SKM-1 (cell line): ENCODE data around the gene SCFD2.

ENCODE experiments used
- DNase-seq: peaks from one replicate; lab custom pipeline; 2025; ENCODE audit not compliant: unreplicated experiment; lab: John Stamatoyannopoulos, UW

The SCFD2 gene

GRCh38 chr4:52939739-52940138, 426.1 kb downstream of the SCFD2 start:
- no peak for DNase-seq

- DNase-seq = no peak
Observed at GRCh38 chr4:52939325-52939724, 426.5 kb downstream of the SCFD2 start.

GRCh38 chr4:52937829-52938228, 428.0 kb downstream of the SCFD2 start:
- DNase-seq = no peak

- no peak for DNase-seq
Observed at GRCh38 chr4:52936729-52937128, 429.1 kb downstream of the SCFD2 start.

GRCh38 chr4:52935317-52935716, 430.5 kb downstream of the SCFD2 start:
- no peak for DNase-seq

DNA sequence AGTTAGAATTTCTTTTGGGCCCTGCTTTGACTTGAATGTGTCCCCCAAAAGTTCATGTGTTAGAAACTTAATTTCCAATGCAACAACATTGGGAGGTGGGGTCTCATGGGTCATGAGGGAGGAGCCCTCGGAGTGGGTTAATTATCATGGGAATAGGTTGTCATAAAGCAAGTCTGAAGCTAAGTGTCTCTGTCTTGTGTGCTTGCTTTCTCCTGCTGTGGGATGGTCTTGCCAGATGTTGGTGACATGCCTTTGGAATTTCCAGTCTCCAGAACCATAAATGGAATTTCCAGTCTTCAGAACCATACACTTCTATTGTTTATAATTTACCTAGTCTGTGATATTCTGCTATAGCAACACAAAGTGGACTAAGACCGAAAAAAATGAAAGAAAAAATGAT, 432.1 kb downstream of the SCFD2 start:
- DNase-seq = no peak

- DNase-seq = no peak
Observed at GRCh38 chr4:52932591-52933470, 433.0 kb downstream of the SCFD2 start.

DNA sequence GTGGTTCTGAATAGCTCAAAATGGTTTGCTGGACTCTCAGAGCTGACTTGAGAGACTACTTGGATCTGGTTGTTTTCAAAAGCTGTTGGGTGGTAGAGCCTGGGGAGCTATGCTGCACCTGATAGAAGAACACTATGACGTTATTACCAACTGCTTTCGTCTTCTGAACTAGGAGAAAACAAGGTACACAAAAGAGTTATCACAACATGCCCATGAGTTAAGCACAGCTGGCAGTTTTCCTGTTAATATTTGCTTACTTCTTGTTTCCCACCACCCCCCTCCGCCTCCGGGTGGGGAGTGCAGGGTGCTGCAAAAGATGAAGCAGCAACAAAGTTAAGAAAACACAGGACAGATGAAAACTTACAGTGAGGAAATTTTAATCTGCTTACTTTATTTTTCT, 434.6 kb downstream of the SCFD2 start:
- DNase-seq = no peak

GRCh38 chr4:52926196-52926974, 439.5 kb downstream of the SCFD2 start:
- DNase-seq = no peak

DNA sequence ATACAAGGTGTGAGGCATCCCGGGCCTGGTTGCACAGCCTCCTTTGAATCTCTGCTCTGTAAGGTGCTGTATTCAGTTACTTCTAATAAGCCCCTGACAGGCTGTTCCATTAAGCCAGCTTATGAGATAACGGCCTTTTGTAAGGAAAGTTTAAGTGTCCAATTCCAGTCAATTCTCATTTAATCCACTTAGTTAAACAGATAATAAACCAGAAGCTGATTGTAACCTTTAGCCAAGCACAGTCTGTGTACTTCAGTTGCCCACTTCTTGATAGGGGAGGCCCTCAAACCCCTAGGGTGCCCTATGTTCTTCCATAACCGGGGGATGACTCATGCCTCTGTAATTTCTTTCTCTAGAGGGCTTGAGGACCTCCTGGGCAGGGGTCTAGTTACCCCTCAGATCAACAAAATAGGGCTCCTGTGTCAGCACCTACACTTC, 440.3 kb downstream of the SCFD2 start:
- no peak for DNase-seq

DNA sequence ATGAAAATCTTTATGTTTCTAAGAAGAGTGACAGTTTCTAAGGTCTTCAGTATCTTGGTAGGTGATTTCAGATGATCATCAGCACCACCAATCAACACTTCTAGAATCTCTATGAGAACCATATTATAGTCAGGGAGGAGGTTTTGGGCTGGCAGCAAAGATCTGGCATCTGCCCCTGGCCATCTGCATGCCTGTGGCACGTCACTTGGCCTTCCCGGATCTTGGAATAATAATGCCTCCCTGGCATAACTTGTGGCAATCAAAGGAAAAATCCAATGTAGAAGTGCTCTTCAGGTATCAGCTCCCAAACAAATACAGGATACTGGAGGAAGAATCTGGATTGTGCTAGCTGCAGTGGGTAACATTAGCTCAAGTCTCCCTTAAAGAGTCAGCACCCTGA, 446.4 kb downstream of the SCFD2 start:
- no peak for DNase-seq

- DNase-seq = no peak
Observed at GRCh38 chr4:52917817-52918216, 448.0 kb downstream of the SCFD2 start.

- DNase-seq = no peak
Observed at GRCh38 chr4:52915730-52916300, 450.0 kb downstream of the SCFD2 start.

GRCh38 chr4:52915191-52915590, 450.7 kb downstream of the SCFD2 start:
- no peak for DNase-seq

DNA sequence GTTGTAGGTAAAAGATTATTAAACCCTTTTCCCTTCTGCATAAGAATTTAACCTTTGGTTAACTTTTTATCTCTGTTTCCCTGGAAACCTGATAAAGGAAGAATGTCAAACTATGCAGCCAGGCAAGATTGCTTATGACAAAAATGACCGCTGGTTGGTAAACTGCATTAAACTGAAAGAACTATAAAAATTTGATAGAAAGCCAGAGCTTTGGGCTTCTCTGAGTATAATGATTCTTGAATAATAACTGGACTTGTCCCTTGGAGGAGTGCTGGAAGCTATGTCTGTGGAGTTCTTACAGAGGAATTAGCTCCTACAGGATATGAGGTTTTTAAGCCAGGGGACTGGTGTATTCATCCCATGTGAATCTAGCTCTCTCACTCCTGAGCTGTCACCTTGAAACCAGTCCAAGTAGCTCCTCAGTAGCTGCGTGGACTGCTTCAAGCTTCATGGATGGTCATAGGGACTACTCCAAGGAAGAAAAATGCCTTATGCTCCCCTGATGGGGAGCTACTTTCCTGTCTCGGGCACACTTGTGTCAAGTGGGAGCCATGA, 451.7 kb downstream of the SCFD2 start:
- DNase-seq = no peak

DNA sequence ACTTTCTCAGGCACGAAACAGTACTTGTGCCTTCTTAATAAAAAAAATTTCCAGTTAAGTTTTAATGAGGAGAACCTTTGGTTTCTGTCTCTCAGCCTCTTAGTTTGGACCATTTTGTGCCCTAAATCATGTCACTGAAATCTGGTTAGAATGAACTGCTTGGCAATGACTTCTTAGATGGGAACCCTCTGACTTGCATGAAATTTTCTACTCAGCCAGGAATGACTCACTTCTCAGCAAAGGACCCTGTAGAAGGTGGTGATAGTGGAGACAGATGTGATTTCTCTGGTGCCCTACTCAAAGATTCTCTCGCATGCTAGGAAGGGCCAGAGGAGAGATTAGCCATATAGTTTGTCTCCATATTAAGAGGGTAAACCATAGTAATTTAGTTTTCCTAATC, 453.3 kb downstream of the SCFD2 start:
- DNase-seq = no peak

DNA sequence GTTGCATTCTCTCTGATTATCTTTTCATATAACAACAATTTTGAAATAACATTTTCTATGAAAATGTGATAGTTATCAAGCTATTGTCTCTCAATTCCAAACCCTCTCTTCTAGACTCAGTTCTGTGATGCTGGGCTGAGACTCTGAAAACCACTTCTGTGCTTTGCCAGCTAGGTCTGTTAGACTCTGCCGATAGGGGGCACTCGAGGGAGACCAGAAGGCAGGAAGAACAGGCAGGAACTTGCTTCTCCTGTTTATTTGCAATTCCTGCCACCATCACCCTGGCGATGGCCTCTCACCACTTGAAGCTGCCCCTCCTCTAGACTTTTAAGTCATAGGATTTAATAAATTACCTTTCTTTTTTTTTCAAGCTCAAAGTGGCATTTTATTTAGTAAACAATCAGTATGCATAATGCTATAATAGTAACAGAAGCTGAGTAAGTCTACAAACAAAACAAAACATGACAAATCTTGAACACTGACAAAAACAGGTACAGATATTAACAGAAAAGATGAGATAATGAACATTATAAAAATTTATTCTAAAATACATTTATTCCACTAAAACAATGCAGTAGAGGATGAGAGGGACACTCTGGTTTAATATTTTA, 454.1 kb downstream of the SCFD2 start:
- peak; percentile 45 for DNase-seq

- no peak for DNase-seq
Observed at GRCh38 chr4:52910115-52910514, 455.7 kb downstream of the SCFD2 start.

GRCh38 chr4:52907510-52907909, 458.4 kb downstream of the SCFD2 start:
- no peak for DNase-seq

GRCh38 chr4:52904421-52904820, 461.4 kb downstream of the SCFD2 start:
- no peak for DNase-seq

GRCh38 chr4:52903273-52903672, 462.6 kb downstream of the SCFD2 start:
- DNase-seq = no peak
